Natural killer cell (primary cell): ENCODE results near the gene POLRMT. TPM values are rescaled to one million over a fixed set of nuclear protein-coding genes. Genes with fewer than 3 reads are reported as not detected.
"Not testable (repeated sequence)": the region's sequence is repeated elsewhere in the genome, so short reads cannot be mapped to it uniquely, and the experiment has no call there.

ENCODE experiments used
- ATAC-seq, 3 donors: fragments of 150-1000 bp in 2 of 3; fragments of 200-7000 bp in 1 of 3; cut with Tn5 transposase; 1 replicate in 1 of 3; 2 replicates in 2 of 3; pipeline ENCODE4 v1.10.0; 2021; ENCODE audit warnings: mild to moderate bottlenecking in 2 of 3, moderate library complexity in 2 of 3
- DNase-seq, 2 donors: peaks; one replicate each; pipeline versions ENCODE4 v3.0.0 to v3.0.0-alpha.2; 2013 to 2021; ENCODE audit warnings: mixed read lengths in 1 of 2
- H3K27ac ChIP-seq: one replicate; pipeline ENCODE4 v1.5.1; 2013; ENCODE audit warnings: mild to moderate bottlenecking, low read length
- H3K27me3 ChIP-seq: one replicate; pipeline ENCODE4 v1.6.1; 2013; ENCODE audit warnings: low read length; ENCODE audit not compliant: control insufficient read depth, insufficient read depth
- H3K36me3 ChIP-seq: one replicate; pipeline ENCODE4 v1.6.1; 2013; ENCODE audit warnings: low read length; ENCODE audit not compliant: control insufficient read depth, insufficient read depth
- H3K4me1 ChIP-seq: one replicate; pipeline ENCODE4 v1.6.1; 2013; ENCODE audit warnings: low read length; ENCODE audit not compliant: control insufficient read depth, insufficient read depth
- H3K4me3 ChIP-seq: one replicate; pipeline ENCODE4 v1.5.1; 2013; ENCODE audit warnings: low read length
- H3K9me3 ChIP-seq: one replicate; pipeline ENCODE4 v1.6.1; 2013; ENCODE audit warnings: low read length; ENCODE audit not compliant: control insufficient read depth, insufficient read depth
- H3K27ac Mint-ChIP-seq, 2 donors: one replicate each; pipeline ENCODE4 v1.8.0; 2022; ENCODE audit warnings: mild to moderate bottlenecking in 2 of 2, mixed read lengths in 2 of 2, moderate library complexity in 1 of 2
- H3K27me3 Mint-ChIP-seq, 2 donors: one replicate each; pipeline ENCODE4 v1.8.0; 2022; ENCODE audit warnings: low read depth in 2 of 2, mixed read lengths in 2 of 2
- H3K36me3 Mint-ChIP-seq: one replicate; pipeline ENCODE4 v1.8.0; 2022; ENCODE audit warnings: mixed read lengths
- H3K4me1 Mint-ChIP-seq, 2 donors: one replicate each; pipeline ENCODE4 v1.8.0; 2022; ENCODE audit warnings: mixed read lengths in 2 of 2
- H3K4me3 Mint-ChIP-seq: one replicate; pipeline ENCODE4 v1.8.0; 2022; ENCODE audit warnings: mild to moderate bottlenecking, moderate library complexity, mixed read lengths
- H3K9me3 Mint-ChIP-seq, 2 donors: one replicate each; pipeline ENCODE4 v1.8.0; 2022; ENCODE audit warnings: mixed read lengths in 2 of 2
- CTCF ChIP-seq: fragments of 200-600 bp; IDR thresholded peaks from one replicate; pipeline ENCODE4 v1.8.0; 2022; ENCODE audit warnings: antibody characterized with exemption
- WGBS: methylation state at CpG from one replicate; pipeline ENCODE4 v1.1.7; 2013; ENCODE audit warnings: missing lambda C conversion rate; ENCODE audit not compliant: insufficient coverage; 5-methylcytosine and 5-hydroxymethylcytosine counted together
- intact Hi-C: fragments of 100-400 bp; cut with micrococcal nuclease; formaldehyde crosslinking; loops from one replicate; pipeline ENCODE4 v1.14.2; 2022
- total RNA-seq, 4 donors: library from RNA; stranded (reverse); fragments of 120-200 nt in 1 of 4; gene quantifications; one replicate each; pipeline versions ENCODE4 v1.2.3 to v1.2.4, GENCODE V29; 2013 to 2022

The POLRMT gene
- total RNA-seq, 3 donors from 2014 or later (not counting 1 experiment from before 2014, with no cell fraction given): 57.2 to 58.5 (median 57.6) TPM

GRCh38 chr19:623175-623916, 10.0 kb downstream of the POLRMT start:
- Histone ChIP-seq H3K4me1 (no peaks in the 10 kb centered on the region), H3K9me3 (no peaks in the 10 kb centered on the region), H3K36me3 (peaks cover 46% of the 10 kb centered on the region), H3K4me3 (no peak overlapping the region), H3K27ac (no peak overlapping the region), H3K27me3 (no peaks in the 10 kb centered on the region)
- Mint-ChIP-seq H3K36me3 (no peaks in the 10 kb centered on the region), H3K4me1 (no peaks in the 10 kb centered on the region), H3K9me3 (no peaks in the 10 kb centered on the region), H3K4me3 (no peak overlapping the region), H3K27me3 (no peaks in the 10 kb centered on the region), H3K27ac (no peak overlapping the region)
- 97% methylated on average over 44 of the region's 44 CpGs for WGBS
- DNase-seq (no peak), ATAC-seq (no peak)
- TF ChIP-seq CTCF: no peak
- intact Hi-C loops: no loop called here

- Mint-ChIP-seq H3K9me3 (no peaks in the 10 kb centered on the region), H3K36me3 (no peaks in the 10 kb centered on the region), H3K27me3 (no peaks in the 10 kb centered on the region), H3K4me1 (no peaks in the 10 kb centered on the region), H3K4me3 (no peak overlapping the region), H3K27ac (no peak overlapping the region)
- Histone ChIP-seq H3K27me3 (no peaks in the 10 kb centered on the region), H3K4me3 (no peak overlapping the region), H3K27ac (no peak overlapping the region), H3K36me3 (peaks cover 42% of the 10 kb centered on the region), H3K9me3 (no peaks in the 10 kb centered on the region), H3K4me1 (no peaks in the 10 kb centered on the region)
- no peak for ATAC-seq
- no peak for DNase-seq
- intact Hi-C loops: no loop called here
- 97% methylated on average over 37 of the region's 37 CpGs for WGBS
- no peak for TF ChIP-seq CTCF
Observed at GRCh38 chr19:622666-623065, 10.7 kb downstream of the POLRMT start.

- H3K27ac Mint-ChIP-seq: no peak overlapping the region
- no peak overlapping the region for H3K27ac ChIP-seq
- 96% methylated on average over 24 of the region's 24 CpGs for WGBS
- H3K36me3 Mint-ChIP-seq: no peaks in the 10 kb centered on the region
- H3K9me3 Mint-ChIP-seq: no peaks in the 10 kb centered on the region
- peaks cover 42% of the 10 kb centered on the region for H3K36me3 ChIP-seq
- H3K4me3 Mint-ChIP-seq: no peak overlapping the region
- DNase-seq (no peak), ATAC-seq (no peak)
- H3K4me1 ChIP-seq: no peaks in the 10 kb centered on the region
- no peaks in the 10 kb centered on the region for H3K9me3 ChIP-seq
- no peak overlapping the region for H3K4me3 ChIP-seq
- no peak for TF ChIP-seq CTCF
- H3K27me3 ChIP-seq: no peaks in the 10 kb centered on the region
- no peaks in the 10 kb centered on the region for H3K4me1 Mint-ChIP-seq
- H3K27me3 Mint-ChIP-seq: no peaks in the 10 kb centered on the region
- intact Hi-C loops: no loop called here
Observed at GRCh38 chr19:621819-622218, 11.5 kb downstream of the POLRMT start.

GRCh38 chr19:621191-621590, 12.1 kb downstream of the POLRMT start:
- H3K27me3 ChIP-seq, H3K36me3 Mint-ChIP-seq, H3K9me3 ChIP-seq, H3K4me1 ChIP-seq, H3K4me3 Mint-ChIP-seq, H3K27ac Mint-ChIP-seq, ATAC-seq, H3K4me3 ChIP-seq, H3K27ac ChIP-seq, H3K27me3 Mint-ChIP-seq, intact Hi-C loops, H3K4me1 Mint-ChIP-seq, H3K9me3 Mint-ChIP-seq, DNase-seq: not testable (repeated sequence)
- 98% methylated on average over 48 of the region's 48 CpGs for WGBS
- peaks cover 42% of the 10 kb centered on the region for H3K36me3 ChIP-seq
